Suppressor macrophage treated with lipopolysaccharide for 4 hours (primary cell): Measurements from ENCODE around the gene TMEM98.
"Not testable (repeated sequence)": the region's sequence is repeated elsewhere in the genome, so short reads cannot be mapped to it uniquely, and the experiment has no call there.

Experiments
- DNase-seq: peaks from one replicate; pipeline ENCODE4 v3.0.0-alpha.2; 2020

Gene TMEM98

DNA sequence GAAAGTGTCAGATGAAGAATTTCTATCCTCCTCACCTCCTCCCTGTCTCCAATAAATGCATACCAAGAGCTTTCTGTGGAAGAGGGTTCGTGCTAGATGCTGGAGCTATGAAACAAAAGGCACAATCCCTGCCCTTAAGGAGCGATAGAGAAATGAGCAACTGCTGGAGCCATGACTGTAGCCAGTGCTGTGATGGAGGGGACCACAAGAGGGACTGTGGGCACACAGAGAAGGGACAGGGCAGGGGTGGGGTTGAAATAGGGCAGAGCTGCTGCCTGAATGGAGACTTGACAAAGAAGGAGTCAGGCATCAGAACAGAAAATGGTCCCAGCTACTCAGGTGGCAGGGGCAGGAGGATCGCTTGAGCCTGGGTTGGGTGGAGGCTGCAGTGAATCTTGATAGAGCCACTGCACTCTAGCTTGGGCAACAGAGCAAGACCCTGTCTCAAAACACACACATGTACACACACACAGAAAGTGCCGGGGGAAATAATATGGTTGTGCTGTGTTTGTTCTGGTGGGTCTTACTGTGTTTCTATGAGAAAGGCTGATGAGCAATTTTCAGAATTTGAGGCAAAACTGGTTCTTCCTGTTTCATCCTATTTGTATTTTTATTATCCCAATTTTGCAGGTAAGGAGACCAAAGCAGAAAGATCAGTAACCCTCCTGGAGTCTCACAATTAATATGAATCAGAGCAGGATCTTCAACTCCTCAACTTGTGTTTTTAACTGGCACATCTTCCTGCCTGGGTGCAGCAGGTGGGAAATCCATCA lies 16.5 kb downstream of the TMEM98 start:
- DNase-seq = no peak

DNA sequence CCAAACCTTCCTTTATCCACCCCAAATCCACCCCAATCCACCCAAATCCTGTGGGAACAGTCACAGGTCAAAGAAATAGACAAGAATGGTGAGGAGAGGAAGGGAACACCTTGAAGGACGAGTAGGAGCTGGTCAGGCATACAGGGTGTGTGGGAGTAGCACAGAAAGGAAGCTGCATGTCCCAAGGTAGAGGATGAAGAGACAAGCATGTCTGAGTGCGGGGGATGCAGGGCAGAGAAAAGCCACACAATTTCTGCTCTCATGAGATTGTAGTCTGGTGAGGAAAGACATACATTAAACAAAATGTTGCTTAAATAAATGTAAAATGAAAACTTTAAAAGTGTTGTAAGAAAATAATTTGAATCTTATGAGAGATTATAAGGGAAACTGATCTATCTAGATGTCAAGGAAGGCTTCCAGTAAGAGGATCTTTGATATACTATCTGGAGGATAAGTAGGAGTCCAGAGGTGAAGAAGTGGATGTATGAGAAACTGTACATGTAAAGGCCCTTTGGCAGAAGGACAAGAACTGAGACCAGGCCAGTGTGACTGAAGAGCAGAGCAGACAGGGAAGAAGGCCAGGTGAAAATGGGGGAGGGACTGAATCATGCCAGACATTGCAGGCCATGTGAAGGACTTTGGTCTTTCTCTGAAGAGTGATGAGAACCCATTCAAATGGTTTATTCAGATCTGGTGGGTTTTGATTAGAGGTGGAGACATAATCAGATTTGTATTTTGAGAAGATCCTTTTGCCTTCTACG lies 18.6 kb downstream of the TMEM98 start:
- DNase-seq = no peak

DNA sequence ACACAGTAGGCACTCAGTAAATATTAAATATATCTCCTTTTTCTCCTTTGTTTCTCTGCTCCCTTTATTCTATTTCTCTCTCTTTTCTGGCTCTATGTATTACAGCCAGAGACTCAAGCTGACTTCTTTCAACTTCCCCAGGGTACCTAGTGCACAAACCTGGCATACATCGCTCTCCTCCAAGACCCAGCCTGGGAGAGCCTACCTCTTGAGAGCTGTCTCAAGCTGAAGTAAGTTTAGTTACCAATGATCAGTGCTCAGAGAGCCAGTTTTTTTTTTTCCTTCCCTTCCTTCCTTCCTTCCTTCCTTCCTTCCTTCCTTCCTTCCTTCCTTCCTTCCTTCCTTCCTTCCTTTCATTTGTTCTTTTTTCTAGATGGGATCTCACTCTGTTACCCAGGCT lies 19.8 kb downstream of the TMEM98 start:
- no peak for DNase-seq

DNA sequence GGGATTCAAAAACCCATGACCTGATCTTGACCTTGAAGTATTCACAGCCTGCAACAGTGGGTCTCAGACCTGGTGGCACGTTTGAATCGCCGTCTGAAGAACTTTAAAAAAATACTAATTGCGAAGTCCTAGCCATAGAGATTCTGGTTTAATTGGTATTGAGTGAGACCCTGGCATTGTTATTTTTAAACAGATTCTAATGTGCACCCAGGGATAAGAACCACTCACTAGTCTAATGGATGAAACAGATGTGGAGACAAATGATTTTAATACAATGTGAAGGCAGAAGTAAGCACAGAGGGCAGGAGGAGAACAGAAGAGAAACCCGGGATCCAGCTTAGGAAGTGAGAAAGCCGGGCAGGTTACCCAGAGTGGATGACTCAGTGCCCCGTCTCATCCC lies 21.2 kb downstream of the TMEM98 start:
- DNase-seq = no peak

DNA sequence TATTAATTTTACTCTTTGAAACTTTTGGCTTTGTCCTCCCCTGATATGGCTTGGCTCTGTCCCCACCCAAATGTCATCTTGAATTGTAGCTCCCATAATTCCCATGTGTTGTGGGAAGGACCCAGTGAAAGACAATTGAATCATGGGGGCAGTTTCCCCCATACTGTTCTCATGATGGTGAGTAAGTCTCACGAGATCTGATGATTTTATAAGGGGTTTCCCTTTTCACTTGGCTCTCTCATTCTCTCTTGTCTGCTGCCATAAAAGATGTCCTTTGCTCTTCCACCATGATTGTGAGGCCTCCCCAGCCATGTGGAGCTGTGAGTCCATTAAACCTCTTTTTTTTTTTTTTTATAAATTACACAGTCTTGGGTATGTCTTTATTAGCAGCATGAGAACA lies 24.5 kb downstream of the TMEM98 start:
- DNase-seq = peak; percentile 32

DNA sequence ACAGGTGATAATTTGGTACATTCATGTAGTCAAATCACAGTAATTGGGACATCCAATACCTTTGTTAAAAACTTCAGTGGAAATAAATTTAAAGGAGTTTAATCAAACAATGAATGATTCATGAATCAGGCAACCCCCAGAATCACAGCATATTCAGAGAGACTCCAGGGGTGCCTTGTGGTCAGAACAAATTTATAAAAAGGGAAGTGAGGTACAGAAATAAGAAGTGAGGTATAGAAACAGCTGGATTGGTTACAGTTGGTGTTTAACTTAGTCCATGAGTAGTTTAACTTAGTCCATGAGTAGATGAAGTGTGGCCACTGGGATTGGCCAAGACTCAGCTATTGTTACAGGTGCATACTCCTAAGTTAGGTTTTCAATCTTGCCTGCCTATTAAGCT lies 25.1 kb downstream of the TMEM98 start:
- peak; percentile 6 for DNase-seq

DNA sequence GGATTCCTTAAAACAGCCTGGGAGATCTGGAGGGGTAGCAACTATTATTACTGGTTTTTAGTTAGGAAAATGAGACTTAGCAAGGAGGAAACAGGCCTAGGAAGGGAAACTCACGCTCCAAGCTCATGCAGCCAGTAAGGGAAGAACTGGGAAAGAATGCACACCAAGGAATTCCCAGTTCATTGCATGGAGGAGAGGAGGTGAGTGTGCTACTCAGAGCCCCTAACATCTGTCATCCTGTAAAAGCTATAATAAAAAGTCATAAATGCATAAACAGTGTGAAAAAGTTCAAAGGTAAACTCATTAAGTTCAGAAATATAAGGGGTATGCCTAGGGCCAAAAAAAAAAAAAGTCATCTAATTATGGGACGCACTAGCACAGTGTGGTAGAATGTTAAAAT lies 25.9 kb downstream of the TMEM98 start:
- DNase-seq = no peak

DNA sequence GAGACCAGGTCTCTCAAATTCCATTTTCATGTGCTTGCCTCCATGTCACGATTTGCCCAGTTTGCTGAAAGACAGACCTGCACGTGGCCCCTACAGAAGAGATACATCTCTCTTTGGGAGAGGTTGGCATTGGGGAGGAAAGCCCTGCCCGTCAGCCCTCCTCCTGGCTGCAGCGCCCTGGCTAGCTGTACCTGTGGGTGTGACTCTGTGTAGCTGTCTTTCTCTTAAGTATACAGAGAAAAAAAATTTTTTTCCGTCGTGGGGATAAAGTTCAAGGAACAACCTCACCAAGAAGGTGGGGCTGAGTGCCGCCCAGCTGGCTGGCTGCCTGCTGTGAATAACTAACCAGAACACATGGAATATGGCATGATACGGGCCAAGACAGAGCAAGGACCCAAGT lies 26.5 kb downstream of the TMEM98 start:
- DNase-seq = no peak

DNA sequence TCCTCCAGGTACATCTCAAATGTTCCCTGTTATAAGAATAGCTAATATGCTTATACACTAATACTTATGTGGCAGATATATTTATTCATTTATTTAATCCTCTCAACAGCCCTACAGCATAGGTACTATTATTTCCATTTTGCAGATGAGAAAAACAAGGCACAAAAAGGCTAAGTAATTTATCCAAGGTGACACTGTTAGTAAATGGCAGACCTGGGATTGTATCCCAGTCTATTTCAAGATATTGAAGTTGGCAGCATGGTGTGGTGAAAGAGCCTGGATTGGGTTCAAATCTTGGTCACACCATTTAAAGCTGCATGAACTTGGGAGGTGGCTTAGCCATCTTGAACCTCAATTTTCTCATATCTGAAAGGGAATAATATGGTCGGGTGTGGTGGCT lies 27.2 kb downstream of the TMEM98 start:
- DNase-seq = no peak

DNA sequence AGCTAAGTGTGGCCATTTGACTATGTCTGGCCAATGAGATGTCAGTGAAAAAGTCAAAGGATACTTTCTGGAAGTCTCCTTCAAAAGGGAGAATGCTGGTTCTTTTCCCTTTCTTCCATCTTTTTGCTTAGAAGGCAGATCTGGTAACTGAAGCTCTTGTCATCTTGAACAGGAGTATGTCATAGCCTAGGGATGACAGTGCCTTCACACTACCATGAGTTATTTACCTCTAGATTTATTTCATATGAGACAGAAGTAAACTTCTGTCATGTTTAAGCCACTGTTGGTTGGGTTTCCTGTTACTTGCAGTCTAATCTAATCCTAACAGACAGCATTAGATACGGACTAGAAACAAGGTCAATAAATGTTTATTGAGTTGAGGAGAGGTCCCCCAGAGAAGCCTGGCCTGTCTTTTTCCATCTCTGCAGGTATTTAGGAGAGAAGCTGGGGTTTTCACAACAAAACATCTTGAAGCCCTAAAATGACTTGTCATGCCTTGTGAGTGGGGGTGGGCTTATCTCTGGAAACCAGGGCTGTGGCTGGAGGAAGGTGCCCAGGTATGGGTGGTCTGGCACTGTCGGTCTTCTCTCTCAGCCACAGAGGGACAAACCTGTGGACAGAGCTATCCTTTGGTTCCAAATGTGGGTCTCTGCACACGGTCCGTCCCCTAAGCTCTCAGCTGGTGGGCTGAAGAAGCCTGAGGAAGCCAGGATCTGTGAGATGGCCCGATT lies 28.5 kb downstream of the TMEM98 start:
- no peak for DNase-seq

DNA sequence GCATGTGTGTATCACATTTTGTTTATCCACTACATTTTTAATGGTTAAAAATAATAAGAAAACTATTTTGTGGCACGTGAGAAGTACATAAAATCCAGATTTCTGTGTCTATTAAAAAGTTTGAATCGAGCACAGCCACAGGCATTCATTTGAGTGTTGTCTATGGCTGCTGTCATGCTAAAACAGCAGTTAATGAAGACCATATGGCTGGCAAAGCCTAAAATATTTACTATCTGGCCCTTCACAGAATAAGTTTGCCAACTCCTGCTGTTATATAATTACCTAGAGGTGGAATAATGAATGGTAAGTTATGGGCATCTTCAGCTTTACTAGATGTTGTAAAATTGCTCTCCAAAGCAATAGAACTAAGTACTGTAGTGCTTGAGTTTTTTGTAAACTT lies 30.5 kb downstream of the TMEM98 start:
- DNase-seq = no peak

DNA sequence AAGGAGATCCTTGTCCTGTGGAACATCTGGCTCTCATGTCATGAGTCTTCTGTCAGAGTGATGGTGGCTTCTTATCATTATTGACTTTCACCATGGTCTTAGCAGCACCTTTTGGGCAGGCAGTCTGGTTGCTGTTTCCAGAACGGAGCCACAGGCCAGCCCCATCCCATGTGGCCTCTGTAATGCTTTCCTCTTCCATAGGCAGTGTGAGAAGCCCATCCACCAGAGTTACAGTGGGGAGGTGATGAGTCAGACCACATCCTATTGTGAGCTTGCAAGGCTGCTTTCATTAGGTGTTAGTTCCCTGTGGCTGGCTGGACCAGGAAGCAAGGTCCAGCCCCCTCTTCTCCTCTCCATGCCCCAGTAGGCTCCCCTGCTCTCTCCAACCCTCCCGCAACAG lies 32.9 kb downstream of the TMEM98 start:
- no peak for DNase-seq

DNA sequence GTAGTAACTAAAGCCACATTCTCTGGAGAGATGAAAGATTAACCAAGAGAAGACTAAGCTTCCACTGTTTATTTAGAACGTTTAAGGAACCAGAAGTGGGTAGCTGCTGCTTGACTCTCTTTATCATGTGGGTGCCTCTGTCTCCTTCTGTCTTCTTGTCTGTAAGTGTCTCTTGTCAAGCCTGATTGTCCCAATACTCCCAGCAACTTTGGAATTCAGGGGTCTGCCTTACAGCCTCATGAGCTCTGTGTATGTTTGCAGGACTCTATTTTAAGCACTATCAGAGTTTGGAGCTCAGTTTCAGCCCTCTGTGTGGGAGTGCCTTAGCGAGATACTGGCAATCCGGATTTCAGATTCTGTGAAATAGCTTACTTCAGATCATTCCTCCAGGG lies 34.4 kb downstream of the TMEM98 start:
- no peak for DNase-seq

DNA sequence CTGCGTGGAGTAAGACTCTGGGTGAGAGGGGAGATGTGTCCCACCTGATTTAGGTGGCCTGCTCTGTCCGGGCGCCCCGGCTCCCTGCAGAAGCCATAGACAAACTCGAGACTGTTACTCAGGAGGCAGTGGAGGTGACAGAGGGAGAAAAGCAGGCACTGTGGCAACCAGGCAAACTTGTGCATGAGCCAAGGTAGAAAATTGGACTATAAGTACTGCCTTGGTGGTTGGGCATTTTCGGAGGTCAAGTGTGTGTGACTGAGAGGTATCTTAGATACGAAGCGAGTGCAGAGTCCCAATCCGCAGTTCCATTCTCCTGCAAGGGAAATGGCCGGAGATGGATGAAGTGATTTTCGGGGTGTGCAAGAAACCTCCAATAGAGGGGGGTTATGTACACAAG lies 36.6 kb downstream of the TMEM98 start:
- no peak for DNase-seq

DNA sequence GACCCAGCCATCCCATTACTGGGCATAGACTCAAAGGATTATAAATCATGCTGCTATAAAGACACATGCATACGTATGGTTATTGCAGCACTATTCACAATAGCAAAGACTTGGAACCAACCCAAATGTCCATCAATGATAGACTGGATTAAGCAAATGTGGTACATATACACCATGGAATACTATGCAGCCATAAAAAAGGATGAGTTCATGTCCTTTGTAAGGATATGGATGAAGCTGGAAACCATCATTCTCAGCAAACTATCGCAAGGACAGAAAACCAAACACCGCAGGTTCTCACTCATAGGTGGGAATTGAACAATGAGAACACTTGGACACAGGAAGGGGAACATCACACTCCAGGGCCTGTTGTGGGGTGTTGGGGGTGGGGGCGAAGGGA lies 41.3 kb downstream of the TMEM98 start:
- not testable (repeated sequence) for DNase-seq

DNA sequence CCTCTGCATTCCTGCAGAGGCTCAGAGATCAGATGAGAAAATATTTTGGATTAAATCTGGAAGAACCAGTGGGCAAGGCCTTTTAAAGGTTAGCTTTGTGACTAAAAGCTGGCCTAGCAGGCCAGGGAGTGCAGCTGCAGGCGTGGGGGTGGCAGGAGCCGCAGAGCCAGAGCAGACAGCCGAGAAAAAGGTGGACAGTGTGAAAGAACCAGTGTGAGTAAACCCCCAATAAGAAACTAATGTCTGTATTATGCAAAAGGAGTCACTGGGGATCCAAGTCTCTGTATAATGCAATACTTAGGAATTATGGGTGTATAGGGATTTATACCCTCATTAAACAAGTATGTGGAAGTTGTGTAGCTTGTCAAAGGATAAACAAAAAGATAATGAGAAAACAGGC lies 42.3 kb downstream of the TMEM98 start:
- DNase-seq = no peak

DNA sequence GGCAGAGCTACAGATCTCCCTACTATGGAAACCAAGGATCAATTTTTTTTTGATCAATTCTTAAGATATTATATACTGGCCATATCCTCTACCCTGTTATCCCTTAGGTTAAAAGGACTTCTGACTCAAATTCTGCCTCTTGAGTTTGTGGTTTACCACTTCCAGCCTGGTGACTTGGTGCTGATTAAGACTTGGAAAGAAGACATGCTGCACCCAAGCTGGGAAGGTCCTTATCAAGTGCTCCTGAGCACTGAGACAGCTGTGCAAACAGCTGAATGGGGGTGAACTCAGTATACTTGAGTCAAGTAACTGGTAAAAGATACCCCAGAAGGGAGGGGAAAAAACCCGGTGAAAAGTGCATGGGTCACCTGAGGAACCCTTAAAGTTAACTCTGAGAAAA lies 43.2 kb downstream of the TMEM98 start:
- DNase-seq = no peak

DNA sequence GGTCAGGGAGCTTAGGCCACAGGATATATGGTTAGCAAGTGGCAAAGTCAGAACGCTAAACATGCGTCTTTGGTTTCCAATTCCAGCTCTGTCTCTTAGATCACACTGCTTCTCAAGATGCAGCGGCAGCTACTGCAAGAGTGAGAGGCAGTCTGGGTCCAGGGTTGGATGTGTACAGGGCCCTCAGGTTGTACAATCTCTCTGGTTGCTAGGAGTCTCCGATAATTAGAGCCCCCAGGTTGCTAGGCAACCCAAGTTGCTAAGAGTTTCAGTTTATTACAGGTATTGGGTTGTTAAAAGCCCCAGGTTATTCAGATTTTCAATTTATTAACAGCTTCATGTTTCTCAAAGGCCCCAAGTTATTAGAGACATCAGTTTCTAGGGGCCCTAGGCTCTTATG lies 48.2 kb downstream of the TMEM98 start:
- DNase-seq = no peak

DNA sequence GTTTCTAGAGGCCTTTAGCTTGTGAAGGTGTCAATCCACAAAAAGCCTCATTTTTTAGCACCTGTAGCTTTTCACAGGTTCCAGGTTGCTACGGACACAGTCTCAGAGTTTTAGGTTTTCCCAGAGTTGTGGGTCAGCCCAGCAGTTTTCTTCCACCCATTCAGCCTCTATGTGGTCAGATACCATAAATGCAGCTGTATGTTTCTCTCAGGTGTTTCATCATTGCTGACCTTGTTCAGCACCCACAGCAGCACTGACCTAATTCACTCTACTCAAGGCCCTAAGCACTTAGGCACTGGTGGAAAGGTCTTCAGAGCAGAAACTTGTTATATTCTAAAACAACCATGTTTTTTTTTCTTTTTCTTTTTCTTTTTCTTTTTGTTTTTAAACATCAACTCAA lies 48.7 kb downstream of the TMEM98 start:
- DNase-seq = no peak

DNA sequence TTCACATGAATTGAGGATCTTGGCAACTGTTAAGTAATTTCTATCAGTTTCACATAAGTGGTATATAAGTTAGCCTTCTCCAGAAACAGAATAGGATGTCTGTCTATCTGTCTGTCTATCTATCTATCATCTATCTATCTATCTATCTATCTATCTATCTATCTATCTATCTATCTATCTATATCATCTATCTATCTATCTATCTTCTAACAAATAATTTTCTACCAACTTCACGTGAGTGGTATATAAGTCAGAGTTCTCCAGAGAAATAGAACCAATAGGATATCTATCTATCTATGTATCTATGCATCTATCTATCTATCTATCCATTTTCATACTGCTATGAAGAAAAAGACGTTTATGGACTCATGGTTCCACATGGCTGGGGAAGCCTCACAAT lies 52.3 kb downstream of the TMEM98 start:
- no peak for DNase-seq

DNA sequence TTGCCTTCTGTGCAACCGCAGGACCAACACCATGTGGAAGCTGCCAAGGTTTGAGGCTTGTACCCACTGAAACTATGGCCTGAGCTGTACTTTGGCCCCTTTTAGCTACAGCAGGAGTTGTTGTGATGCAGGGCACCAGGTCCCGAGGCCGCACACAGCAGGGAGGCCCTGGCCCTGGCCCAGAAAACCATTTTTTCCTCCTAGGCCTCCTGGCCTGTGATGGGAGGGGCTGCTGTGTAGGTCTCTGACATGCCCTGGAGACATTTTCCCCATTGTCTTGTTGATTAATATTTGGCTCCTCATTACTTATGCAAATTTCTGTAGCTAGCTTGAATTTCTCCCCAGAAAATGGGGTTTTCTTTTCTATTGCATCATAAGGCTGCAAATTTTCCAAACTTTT lies 53.7 kb downstream of the TMEM98 start:
- not testable (repeated sequence) for DNase-seq

DNA sequence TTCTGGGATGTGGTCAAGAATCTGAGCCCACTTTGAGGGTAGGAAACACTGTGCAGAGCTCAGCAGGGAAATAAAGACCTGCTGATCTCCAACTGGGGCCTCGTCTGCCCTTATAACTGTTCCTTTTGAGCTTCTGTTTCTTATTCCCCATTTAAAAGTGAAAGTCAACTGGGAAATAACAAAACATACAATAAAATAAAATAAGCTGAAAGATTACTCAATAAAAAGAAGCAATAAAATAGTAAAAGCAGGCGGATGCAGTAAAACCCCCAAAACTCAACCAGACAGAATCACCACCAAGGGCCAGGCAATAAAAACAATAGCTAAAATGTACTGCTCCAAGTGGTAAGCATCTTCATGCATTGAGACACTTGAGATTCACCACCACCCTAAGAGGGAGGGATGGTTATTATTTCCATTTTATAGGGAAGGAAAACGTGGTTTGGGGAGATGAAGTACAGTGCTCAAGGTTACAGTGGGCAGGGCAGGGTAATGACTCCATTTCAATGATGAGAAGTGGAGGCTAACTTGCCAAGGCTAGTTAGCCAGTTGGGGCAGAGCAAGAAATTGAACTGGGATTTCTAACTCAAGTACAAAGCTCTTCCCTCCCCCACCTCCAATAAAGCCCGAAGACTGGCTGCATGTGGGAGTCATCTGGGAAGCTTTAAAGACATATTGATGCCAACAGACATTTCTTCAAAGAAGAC lies 57.2 kb downstream of the TMEM98 start:
- DNase-seq = no peak

DNA sequence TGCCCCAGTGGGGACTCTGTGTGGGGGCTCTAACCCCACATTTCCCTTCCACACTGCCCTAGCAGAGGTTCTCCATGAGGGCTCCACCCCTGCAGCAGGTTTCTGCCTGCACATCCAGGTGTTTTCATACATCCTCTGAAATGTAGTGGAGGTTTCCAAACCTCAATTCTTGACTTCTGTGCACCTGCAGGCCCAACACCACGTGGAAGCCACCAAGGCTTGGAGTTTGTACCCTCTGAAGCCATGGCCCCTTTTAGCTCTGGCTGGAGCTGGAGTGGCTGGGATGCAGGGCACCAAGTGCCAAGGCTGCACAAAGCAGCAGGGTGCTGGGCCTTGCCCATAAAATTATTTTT lies 59.5 kb downstream of the TMEM98 start:
- DNase-seq = not testable (repeated sequence)
